ENCODE data around the gene CHGA.

DNA sequence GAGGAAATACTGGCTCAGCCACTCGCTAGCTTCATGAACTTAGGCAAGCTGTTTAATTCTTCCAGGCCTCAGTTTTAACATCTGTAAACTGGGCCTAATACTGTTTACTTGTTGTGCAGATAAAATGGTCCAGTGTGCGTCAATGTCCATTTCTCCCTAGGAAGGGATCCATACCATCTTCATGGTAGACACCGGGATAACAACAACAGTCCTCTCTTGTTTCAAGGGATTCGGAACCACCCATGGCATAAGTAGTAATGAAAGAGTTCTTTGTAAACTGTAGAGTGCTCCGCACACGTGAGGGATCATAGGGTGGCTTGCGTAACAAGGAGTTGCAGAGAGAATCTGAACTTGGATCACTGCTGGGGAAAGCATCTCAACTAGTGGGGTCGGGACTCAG lies 17.3 kb upstream of the CHGA start:
- no peak for TF ChIP-seq EMX1 (CRISPR knock-in tag; IDR thresholded peaks at IDR 0.05)
- TF ChIP-seq, protein P1, sequence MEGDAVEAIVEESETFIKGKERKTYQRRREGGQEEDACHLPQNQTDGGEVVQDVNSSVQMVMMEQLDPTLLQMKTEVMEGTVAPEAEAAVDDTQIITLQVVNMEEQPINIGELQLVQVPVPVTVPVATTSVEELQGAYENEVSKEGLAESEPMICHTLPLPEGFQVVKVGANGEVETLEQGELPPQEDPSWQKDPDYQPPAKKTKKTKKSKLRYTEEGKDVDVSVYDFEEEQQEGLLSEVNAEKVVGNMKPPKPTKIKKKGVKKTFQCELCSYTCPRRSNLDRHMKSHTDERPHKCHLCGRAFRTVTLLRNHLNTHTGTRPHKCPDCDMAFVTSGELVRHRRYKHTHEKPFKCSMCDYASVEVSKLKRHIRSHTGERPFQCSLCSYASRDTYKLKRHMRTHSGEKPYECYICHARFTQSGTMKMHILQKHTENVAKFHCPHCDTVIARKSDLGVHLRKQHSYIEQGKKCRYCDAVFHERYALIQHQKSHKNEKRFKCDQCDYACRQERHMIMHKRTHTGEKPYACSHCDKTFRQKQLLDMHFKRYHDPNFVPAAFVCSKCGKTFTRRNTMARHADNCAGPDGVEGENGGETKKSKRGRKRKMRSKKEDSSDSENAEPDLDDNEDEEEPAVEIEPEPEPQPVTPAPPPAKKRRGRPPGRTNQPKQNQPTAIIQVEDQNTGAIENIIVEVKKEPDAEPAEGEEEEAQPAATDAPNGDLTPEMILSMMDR (IDR thresholded peaks at IDR 0.05), result no peak
